ENCODE data around the gene AGAP1. TPM values are rescaled to one million over a fixed set of nuclear protein-coding genes. Genes with fewer than 3 reads are reported as not detected.

AGAP1 gene
- total RNA-seq, 1 experiment from 2014 or later = 25.8 TPM

- H3K4me1 Mint-ChIP-seq = no peaks in the 10 kb centered on the region
- DNase-seq = no peak
- Histone ChIP-seq H4K5ac (ENCODE audit: insufficient read length, low read depth, low read length) (no peak overlapping the region), H2AK5ac (ENCODE audit: insufficient read length, low read length) (no peak overlapping the region), H3K4me1 (ENCODE audit: insufficient read depth, low read length) (no peaks in the 10 kb centered on the region), H3K4ac (ENCODE audit: low read depth, low read length) (no peak overlapping the region), H3K79me1 (ENCODE audit: insufficient read depth, low read depth, low read length, poor library complexity, severe bottlenecking) (no peaks in the 10 kb centered on the region), H3K23ac (ENCODE audit: insufficient read length, low read depth, low read length) (no peak overlapping the region), H3K14ac (ENCODE audit: insufficient read depth, low read length) (no peak overlapping the region), H3K23me2 (ENCODE audit: insufficient read length, low read depth, low read length, poor library complexity, severe bottlenecking) (no peaks in the 10 kb centered on the region), H3K18ac (ENCODE audit: insufficient read length, low read depth, low read length) (no peak overlapping the region), H4K20me1 (ENCODE audit: control insufficient read depth, insufficient read depth, insufficient read length) (peaks cover 3% of the 10 kb centered on the region), H4K8ac (replicated peaks; ENCODE audit: insufficient read length, low read depth, low read length) (no peak overlapping the region), H2BK12ac (ENCODE audit: insufficient read length, low read depth, low read length) (no peak overlapping the region), H3K27me3 (ENCODE audit: insufficient read depth, low read length) (no peaks in the 10 kb centered on the region), H4K91ac (ENCODE audit: insufficient read length, low read depth, low read length) (no peak overlapping the region), H3K9ac (ENCODE audit: extremely low read depth, insufficient read length, low read length) (no peak overlapping the region), H3K79me2 (ENCODE audit: insufficient read depth, low read length) (no peaks in the 10 kb centered on the region), H3K56ac (ENCODE audit: insufficient read length, low read depth, low read length) (no peak overlapping the region), H2BK15ac (ENCODE audit: low read depth, low read length) (no peak overlapping the region), H3T11ph (ENCODE audit: low read length) (no peak overlapping the region), H2BK5ac (ENCODE audit: insufficient read length, low read length) (no peak overlapping the region), H3K9me3 (ENCODE audit: control insufficient read depth, low read depth, low read length) (no peaks in the 10 kb centered on the region), H3K27ac (ENCODE audit: insufficient read length, low read depth, low read length) (no peak overlapping the region), H2BK20ac (ENCODE audit: low read depth, low read length, poor library complexity, severe bottlenecking) (no peak overlapping the region), H2BK120ac (ENCODE audit: low read depth, low read length, poor library complexity, severe bottlenecking) (no peak overlapping the region), H2AFZ (ENCODE audit: low read length) (no peak overlapping the region), H3K4me2 (ENCODE audit: insufficient read depth, insufficient read length, low read length) (no peak overlapping the region)
- peaks cover 6 to 17% (median 14%) of the 10 kb centered on the region in 3 experiments for H3K36me3 Mint-ChIP-seq (ENCODE audit: insufficient read depth in 1 of 3, low read depth in 3 of 3)
- H3K4me3 Mint-ChIP-seq = no peak overlapping the region
- TF ChIP-seq CTCF (conservative IDR thresholded peaks at IDR 0.05) = no peak
- no peak overlapping the region for H3K27ac Mint-ChIP-seq
- no peaks in the 10 kb centered on the region for H3K27me3 Mint-ChIP-seq (ENCODE audit: low read depth)
- no CpG with 5 or more reads among the region's 2 CpGs for WGBS (ENCODE audit: extremely low coverage, insufficient read length, low lambda C conversion rate)
- H3K9me3 Mint-ChIP-seq = no peaks in the 10 kb centered on the region
Measured at GRCh38 chr2:235896061-235896460, 402.2 kb downstream of the AGAP1 start.

Measured in H9 (cell line).